Activated T-helper 1 cell treated with Interleukin-2 at 50 U/mL for 16 hours (primary cell): ENCODE data around the gene ANTKMT.
"Not testable (repeated sequence)": the region's sequence is repeated elsewhere in the genome, so short reads cannot be mapped to it uniquely, and the experiment has no call there.

Experiments
- DNase-seq: peaks from one replicate; pipeline ENCODE4 v3.0.0-alpha.2; 2020; ENCODE audit warnings: low read depth

Gene ANTKMT

GRCh38 chr16:728131-728889 is 7.4 kb downstream of the ANTKMT start:
- peak; percentile 47 for DNase-seq

GRCh38 chr16:728890-729744 is 8.2 kb downstream of the ANTKMT start:
- DNase-seq, result no peak

GRCh38 chr16:729768-730665 is 9.1 kb downstream of the ANTKMT start:
- no peak for DNase-seq

- no peak for DNase-seq
Observed at GRCh38 chr16:730666-731509, 9.9 kb downstream of the ANTKMT start.

GRCh38 chr16:732332-732731 is 11.4 kb downstream of the ANTKMT start:
- DNase-seq, result no peak

GRCh38 chr16:732936-733335 is 12.0 kb downstream of the ANTKMT start:
- DNase-seq, result no peak

- DNase-seq, result no peak
Observed at GRCh38 chr16:733382-734207, 12.6 kb downstream of the ANTKMT start.

- no peak for DNase-seq
Observed at GRCh38 chr16:734208-734980, 13.4 kb downstream of the ANTKMT start.

- DNase-seq, result no peak
Observed at GRCh38 chr16:734981-735881, 14.3 kb downstream of the ANTKMT start.

GRCh38 chr16:735982-736453 is 15.1 kb downstream of the ANTKMT start:
- DNase-seq, result no peak

- DNase-seq, result no peak
Observed at GRCh38 chr16:736936-737481, 16.1 kb downstream of the ANTKMT start.

GRCh38 chr16:739560-740458 is 18.9 kb downstream of the ANTKMT start:
- no peak for DNase-seq

- no peak for DNase-seq
Observed at GRCh38 chr16:740459-740763, 19.5 kb downstream of the ANTKMT start.

- DNase-seq, result peak; percentile 89
Observed at GRCh38 chr16:740764-741505, 20.0 kb downstream of the ANTKMT start, which contains the start of gene CIAO3. CIAO3 (minus strand) TSS chr16:740997; CDS start chr16:740985, 12 bp downstream.

GRCh38 chr16:741986-742629 is 21.2 kb downstream of the ANTKMT start:
- DNase-seq, result no peak

- not testable (repeated sequence) for DNase-seq
Observed at GRCh38 chr16:742894-743293, 21.9 kb downstream of the ANTKMT start.
